H1 (cell line): Measurements from ENCODE around the gene SHISA6. TPM values are rescaled to one million over a fixed set of nuclear protein-coding genes. Genes with fewer than 3 reads are reported as not detected.

ENCODE experiments used
- CTCF ChIA-PET: fragments of 300-600 bp; sonication (Branson Sonifier 250); formaldehyde crosslinking; loops from one replicate; lab custom pipeline; 2021; ENCODE audit not compliant: partially characterized antibody; lab: Charles Lee
- POLR2A ChIA-PET: fragments of 300-600 bp; sonication (Branson Sonifier 250); formaldehyde crosslinking; loops from one replicate; lab custom pipeline; 2021; ENCODE audit warnings: inconsistent platforms; ENCODE audit not compliant: partially characterized antibody; lab: Charles Lee
- DNase-seq, 2 experiments: peaks; one replicate each; pipeline versions ENCODE4 v3.0.0 to v3.0.0-alpha.2; 2010 to 2022; ENCODE audit warnings: low spot score in 2 of 2, low read depth in 1 of 2, mixed read lengths in 1 of 2
- FAIRE-seq: peaks from 2 replicates; lab custom pipeline; 2011; peaks lifted over from hg19 to GRCh38; lab: Jason Lieb, UNC
- H2AFZ ChIP-seq: 2 replicates; pipeline ENCODE4 v1.8.1; 2012; ENCODE audit warnings: low read length, inconsistent platforms
- H2AK5ac ChIP-seq: 2 replicates; pipeline ENCODE4 v1.6.1; 2013; ENCODE audit warnings: low read depth, low read length
- H2BK120ac ChIP-seq: replicated peaks from 2 replicates; pipeline ENCODE3; 2013; ENCODE audit warnings: low read depth, low read length, inconsistent platforms
- H2BK12ac ChIP-seq: 2 replicates; pipeline ENCODE4 v1.6.1; 2013; ENCODE audit warnings: low read depth, low read length
- H2BK15ac ChIP-seq: 2 replicates; pipeline ENCODE4 v1.6.1; 2013; ENCODE audit warnings: low read length
- H2BK20ac ChIP-seq: 2 replicates; pipeline ENCODE4 v1.6.1; 2013; ENCODE audit warnings: low read length
- H2BK5ac ChIP-seq: 2 replicates; pipeline ENCODE4 v1.6.1; 2013; ENCODE audit warnings: low read depth, low read length
- H3K14ac ChIP-seq: 2 replicates; pipeline ENCODE4 v1.6.1; 2013; ENCODE audit warnings: inconsistent platforms; ENCODE audit not compliant: insufficient read length
- H3K18ac ChIP-seq: 2 replicates; pipeline ENCODE4 v1.6.1; 2013; ENCODE audit warnings: low read length; ENCODE audit errors: extremely low read depth
- H3K23ac ChIP-seq: 2 replicates; pipeline ENCODE4 v1.6.1; 2013; ENCODE audit warnings: inconsistent platforms; ENCODE audit not compliant: insufficient read length
- H3K23me2 ChIP-seq: 2 replicates; pipeline ENCODE4 v1.6.1; 2013; ENCODE audit warnings: low read depth, low read length
- H3K27ac ChIP-seq: 2 replicates; pipeline ENCODE4 v1.6.1; 2011; ENCODE audit warnings: low read depth, low read length, inconsistent platforms
- H3K27me3 ChIP-seq, 4 experiments: replicated peaks in 1 of 4; 1 replicate in 1 of 4; 2 replicates in 3 of 4; pipeline versions ENCODE4 v1.6.1 to v1.8.1; 2011 to 2013; ENCODE audit warnings: low read length in 3 of 4, mild to moderate bottlenecking in 3 of 4, inconsistent platforms in 2 of 4, mixed read lengths in 2 of 4, moderate library complexity in 1 of 4; ENCODE audit not compliant: control insufficient read depth in 3 of 4, insufficient read depth in 3 of 4; ENCODE audit errors: extremely low read depth in 1 of 4
- H3K36me3 ChIP-seq, 4 experiments: 2 replicates each; pipeline versions ENCODE4 v1.6.1 to v1.8.1; 2011 to 2013; ENCODE audit warnings: mild to moderate bottlenecking in 4 of 4, low read length in 3 of 4, moderate library complexity in 2 of 4, control low read depth in 1 of 4, inconsistent platforms in 1 of 4; ENCODE audit not compliant: insufficient read depth in 4 of 4, control insufficient read depth in 2 of 4
- H3K4ac ChIP-seq: replicated peaks from 2 replicates; pipeline ENCODE3; 2013; ENCODE audit warnings: low read length, low read depth, mixed read lengths, inconsistent platforms; ENCODE audit not compliant: insufficient read length
- H3K4me1 ChIP-seq, 4 experiments: replicated peaks in 1 of 4; 1 replicate in 1 of 4; 2 replicates in 3 of 4; pipeline versions ENCODE4 v1.6.1 to v1.8.1; 2011 to 2013; ENCODE audit warnings: low read length in 3 of 4, inconsistent platforms in 2 of 4, mixed read lengths in 1 of 4; ENCODE audit not compliant: insufficient read depth in 4 of 4, control insufficient read depth in 3 of 4
- H3K4me2 ChIP-seq, 2 experiments: 2 replicates each; pipeline versions ENCODE4 v1.6.1 to v1.8.1; 2011 to 2013; ENCODE audit warnings: low read depth in 2 of 2, low read length in 2 of 2, control low read depth in 1 of 2, inconsistent platforms in 1 of 2, mild to moderate bottlenecking in 1 of 2; ENCODE audit not compliant: insufficient read depth in 1 of 2
- H3K4me3 ChIP-seq, 4 experiments: fragments of 200-600, 300-600 bp in 1 of 4; sonication (generic), shearing (Covaris generic), sonication (Bioruptor Twin) in 1 of 4; 2 replicates each; pipeline versions ENCODE4 v1.5.1 to v1.8.1; 2011 to 2016; ENCODE audit warnings: low read length in 4 of 4, low read depth in 3 of 4, control low read depth in 2 of 4, inconsistent platforms in 2 of 4, mild to moderate bottlenecking in 2 of 4, mixed read lengths in 1 of 4, moderate library complexity in 1 of 4; ENCODE audit not compliant: insufficient read depth in 2 of 4; ENCODE audit errors: extremely low read depth in 1 of 4
- H3K56ac ChIP-seq: replicated peaks from 2 replicates; pipeline ENCODE3; 2013; ENCODE audit warnings: low read depth, mild to moderate bottlenecking, mixed read lengths, low read length, inconsistent platforms; ENCODE audit not compliant: insufficient read length
- H3K79me1 ChIP-seq: 2 replicates; pipeline ENCODE4 v1.6.1; 2013; ENCODE audit warnings: low read depth, low read length, control low read depth
- H3K79me2 ChIP-seq, 2 experiments: 2 replicates each; pipeline versions ENCODE4 v1.6.1 to v1.8.1; 2012 to 2013; ENCODE audit warnings: low read length in 2 of 2, mild to moderate bottlenecking in 2 of 2, inconsistent platforms in 1 of 2; ENCODE audit not compliant: insufficient read depth in 2 of 2, control insufficient read depth in 1 of 2
- H3K9ac ChIP-seq, 4 experiments: replicated peaks in 1 of 4; 1 replicate in 1 of 4; 2 replicates in 3 of 4; pipeline versions ENCODE4 v1.6.1 to v1.8.1; 2011 to 2013; ENCODE audit warnings: low read depth in 3 of 4, low read length in 3 of 4, control low read depth in 2 of 4, mild to moderate bottlenecking in 2 of 4, moderate library complexity in 2 of 4, inconsistent platforms in 1 of 4; ENCODE audit errors: extremely low read depth in 1 of 4
- H3K9me3 ChIP-seq, 2 experiments: 2 replicates each; pipeline versions ENCODE4 v1.6.1 to v1.8.1; 2012 to 2013; ENCODE audit warnings: mild to moderate bottlenecking in 2 of 2, moderate library complexity in 2 of 2, control low read depth in 1 of 2, inconsistent platforms in 1 of 2, low read depth in 1 of 2, low read length in 1 of 2, mixed read lengths in 1 of 2; ENCODE audit not compliant: insufficient read depth in 2 of 2
- H4K20me1 ChIP-seq, 2 experiments: replicated peaks in 1 of 2; 2 replicates each; pipeline versions ENCODE3 to v1.8.1; 2011 to 2013; ENCODE audit warnings: inconsistent platforms in 2 of 2, low read length in 2 of 2, mild to moderate bottlenecking in 1 of 2; ENCODE audit not compliant: insufficient read depth in 2 of 2, control insufficient read depth in 1 of 2
- H4K5ac ChIP-seq: 2 replicates; pipeline ENCODE4 v1.6.1; 2013; ENCODE audit warnings: low read length, low read depth, mixed read lengths, inconsistent platforms; ENCODE audit not compliant: insufficient read length
- H4K8ac ChIP-seq: 2 replicates; pipeline ENCODE4 v1.8.0; 2013; ENCODE audit warnings: mild to moderate bottlenecking, moderate library complexity, low read length, inconsistent platforms; ENCODE audit not compliant: insufficient read depth; ENCODE audit errors: extremely low read depth
- H4K91ac ChIP-seq: replicated peaks from 2 replicates; pipeline ENCODE3; 2013; ENCODE audit warnings: low read length, mixed read lengths, inconsistent platforms; ENCODE audit not compliant: insufficient read length
- HDAC2 ChIP-seq, 2 experiments: fragments of 300-600 bp in 1 of 2; sonication (generic) in 1 of 2; IDR thresholded peaks; 2 replicates each; pipeline ENCODE4 v1.6.1; 2011 to 2012; ENCODE audit warnings: low read depth in 2 of 2, low read length in 2 of 2, mild to moderate bottlenecking in 2 of 2, moderate library complexity in 2 of 2, borderline replicate concordance in 1 of 2, inconsistent platforms in 1 of 2
- WGBS, 2 experiments: shearing (Covaris generic) in 1 of 2; methylation state at CpG; one replicate each; pipeline versions ENCODE4 v1.1.6 to v1.1.7; 2013 to 2015; ENCODE audit warnings: low lambda C conversion rate in 2 of 2, mixed read lengths in 2 of 2, inconsistent platforms in 1 of 2, low coverage in 1 of 2, missing lambda C conversion rate in 1 of 2; ENCODE audit not compliant: insufficient replicate concordance in 2 of 2, insufficient coverage in 1 of 2, insufficient read length in 1 of 2; ENCODE audit errors: extremely low coverage in 1 of 2, missing lambda C conversion rate in 1 of 2; 5-methylcytosine and 5-hydroxymethylcytosine counted together
- polyA plus RNA-seq, 7 experiments: library from polyadenylated mRNA; depleted of rRNA in 3 of 7; stranded (reverse) in 5 of 7; unstranded in 2 of 7; fragments of >200 nt in 5 of 7; fragments of 200-250 nt in 2 of 7; gene quantifications; 1 replicate in 5 of 7; 2 replicates in 1 of 7; 4 replicates in 1 of 7; pipeline versions ENCODE4 v1.2.1 to v1.2.3, GENCODE V29; 2011 to 2013; ENCODE audit warnings: missing spikeins in 2 of 7, mixed read lengths in 2 of 7
- total RNA-seq: library from RNA; stranded (reverse); fragmentation: NEBNext Ultra II Directional; extraction: Animal tissue kit (Norgen Biotek cat#: 25700); gene quantifications from 2 replicates; pipeline ENCODE4 v1.2.1, GENCODE V29; 2021

SHISA6 gene
- total and polyA plus RNA-seq, 2 of the 8 experiments (the other 6 are each of a cell fraction or from before 2014, with no cell fraction given): 2.9 to 4.8 TPM

- no peak for FAIRE-seq
- ChIA-PET POLR2A (no interaction called here), CTCF (interaction anchor here (1.0 kb wide), 1 partner anchor 8 kb away, joined by 3 read pairs; no protein-coding TSS in a partner anchor)
- Histone ChIP-seq H2BK15ac (no peak overlapping the region), H4K91ac (no peak overlapping the region), H3K79me2 (no peaks in the 10 kb centered on the region), H2BK5ac (no peak overlapping the region), H3K14ac (no peak overlapping the region), H3K27ac (no peak overlapping the region), H3K9ac (no peak overlapping the region), H2BK120ac (no peak overlapping the region), H3K4me2 (no peak overlapping the region), H3K27me3 (no peaks in the 10 kb centered on the region), H2BK20ac (no peak overlapping the region), H3K18ac (no peak overlapping the region), H3K4ac (no peak overlapping the region), H4K5ac (no peak overlapping the region), H3K23ac (no peak overlapping the region), H3K36me3 (no peaks in the 10 kb centered on the region), H2AK5ac (no peak overlapping the region), H3K9me3 (no peaks in the 10 kb centered on the region), H4K20me1 (no peaks in the 10 kb centered on the region), H3K4me3 (no peak overlapping the region), H4K8ac (no peak overlapping the region), H3K56ac (no peak overlapping the region), H2BK12ac (no peak overlapping the region), H3K4me1 (peaks cover 0 to 3% (median 0%) of the 10 kb centered on the region in 4 experiments; a peak in 3 of 7 replicates), H3K23me2 (no peaks in the 10 kb centered on the region; the same call in 1 of the 2 replicates), H2AFZ (no peak overlapping the region), H3K79me1 (no peaks in the 10 kb centered on the region)
- TF ChIP-seq HDAC2 (IDR thresholded peaks at IDR 0.05; ENCODE audit: borderline replicate concordance in 1 of 2, low read depth in 2 of 2, low read length in 2 of 2): no peak
- 100% methylated on average over 1 of the region's 1 CpG; no CpG with 5 or more reads in 1 of the 2 experiments for WGBS, 2 experiments
- no peak for DNase-seq
These were observed 320.3 kb downstream of the SHISA6 start for GRCh38 chr17:11561281-11561680.
